Pancreas (tissue), 10 donors: ENCODE data around the gene DLG1. TPM values are rescaled to one million over a fixed set of nuclear protein-coding genes. Genes with fewer than 3 reads are reported as not detected.

Source experiments
- ATAC-seq, 4 donors: fragments of 200-7000 bp; cut with Tn5 transposase; one replicate each; pipeline versions ENCODE4 v1.8.0 to v1.9.1; 2020; ENCODE audit warnings: mild to moderate bottlenecking in 4 of 4, moderate library complexity in 4 of 4
- DNase-seq, 6 donors: peaks; one replicate each; pipeline ENCODE4 v3.0.0-alpha.2; 2020
- FAIRE-seq: peaks from 2 replicates; lab custom pipeline; 2012; peaks lifted over from hg19 to GRCh38; lab: Jason Lieb, UNC
- H3K27ac ChIP-seq, 4 donors: fragments of 200-600 bp; sonication (generic); 1 replicate in 3 of 4; 2 replicates in 1 of 4; pipeline versions ENCODE4 v1.5.0 to v1.8.0; 2020
- H3K27me3 ChIP-seq, 4 donors: fragments of 200-600 bp; one replicate each; pipeline ENCODE4 v1.8.0; 2021
- H3K36me3 ChIP-seq, 3 donors: fragments of 200-600 bp; sonication (generic) in 1 of 3; one replicate each; pipeline versions ENCODE4 v1.5.0 to v1.8.0; 2020 to 2021
- H3K4me1 ChIP-seq, 3 donors: fragments of 200-600 bp; one replicate each; pipeline ENCODE4 v1.8.0; 2021
- H3K4me3 ChIP-seq, 4 donors: fragments of 200-600 bp; sonication (generic) in 2 of 4; one replicate each; pipeline versions ENCODE4 v1.5.0 to v1.8.0; 2020 to 2021
- H3K9me3 ChIP-seq, 4 donors: fragments of 200-600 bp; one replicate each; pipeline ENCODE4 v1.8.0; 2021
- CTCF ChIP-seq, 4 donors: fragments of 200-600 bp; sonication (generic) in 3 of 4; IDR thresholded peaks; one replicate each; pipeline versions ENCODE4 v1.5.0 to v1.8.0; 2021; ENCODE audit warnings: antibody characterized with exemption in 4 of 4
- WGBS, 2 donors: extraction: QIAGEN DNeasy Blood & Tissue Kit; methylation state at CpG; one replicate each; pipeline ENCODE4 v1.1.7; 2013; 5-methylcytosine and 5-hydroxymethylcytosine counted together
- intact Hi-C, 3 donors: fragments of 100-400 bp; cut with DNase I; formaldehyde crosslinking; loops; one replicate each; pipeline versions ENCODE4 v1.11.1 to v1.14.2; 2022
- polyA plus RNA-seq, 2 donors: library from polyadenylated mRNA; stranded (reverse); fragments of 200-250 nt; gene quantifications; one replicate each; pipeline ENCODE4 v1.2.3, GENCODE V29; 2013
- total RNA-seq, 6 donors: library from RNA; stranded (reverse); fragmentation: NEBNext Ultra II Directional in 4 of 6; extraction: Animal tissue kit (Norgen Biotek cat#: 25700) in 4 of 6; gene quantifications; one replicate each; pipeline versions ENCODE4 v1.2.1 to v1.2.4, GENCODE V29; 2021 to 2023
- donor health status: healthy with polysubstance abuse.
- donor health status: DM: no; HTN: no; CAD: no; lungs with moderate emphysema.
- donor health status: DM: no; HTN: no; CAD: no.
- donor health status: control.
- donor health status: control.
- donor health status: Bipolar disorder and iron deficiency.
- donor health status: DM: yes; HTN: yes; CAD: no.
- donor health status: DM: no; HTN: no; CAD: no.
- donor health status: DM: no; HTN: no; CAD: no.
- donor health status: DM: yes; HTN: yes; CAD: no.

The DLG1 gene
- total and polyA plus RNA-seq, 8 donors: 15.9 to 47.9 (median 28.6) TPM

GRCh38 chr3:197234947-197235914 is 63.2 kb downstream of the DLG1 start:
- FAIRE-seq (no peak), ATAC-seq (peak in 3 of 4 donors; percentile 40 to 66 (median 48)), DNase-seq (peak in 1 of 6 donors; percentile 16)
- H3K36me3 ChIP-seq: no peaks in the 10 kb centered on the region
- WGBS, 2 donors: 54% methylated on average over 4 of the region's 4 CpGs
- H3K27ac ChIP-seq: no peak overlapping the region
- intact Hi-C loops: no loop called here
- H3K27me3 ChIP-seq: no peaks in the 10 kb centered on the region
- H3K9me3 ChIP-seq: no peaks in the 10 kb centered on the region
- H3K4me3 ChIP-seq: no peak overlapping the region
- peaks cover 2 to 4% (median 3%) of the 10 kb centered on the region in 3 donors for H3K4me1 ChIP-seq
- no peak for TF ChIP-seq CTCF (IDR thresholded peaks at IDR 0.05)

GRCh38 chr3:197231321-197231720 is 67.1 kb downstream of the DLG1 start:
- intact Hi-C loops: no loop called here
- Histone ChIP-seq H3K9me3 (no peaks in the 10 kb centered on the region), H3K4me3 (no peak overlapping the region), H3K36me3 (no peaks in the 10 kb centered on the region), H3K27ac (no peak overlapping the region), H3K4me1 (peaks cover 12 to 28% (median 17%) of the 10 kb centered on the region in 3 donors), H3K27me3 (no peaks in the 10 kb centered on the region)
- TF ChIP-seq CTCF (IDR thresholded peaks at IDR 0.05): no peak
- FAIRE-seq: no peak
- DNase-seq: no peak
- 98% methylated on average over 7 of the region's 7 CpGs for WGBS, 2 donors
- ATAC-seq: no peak

DNA sequence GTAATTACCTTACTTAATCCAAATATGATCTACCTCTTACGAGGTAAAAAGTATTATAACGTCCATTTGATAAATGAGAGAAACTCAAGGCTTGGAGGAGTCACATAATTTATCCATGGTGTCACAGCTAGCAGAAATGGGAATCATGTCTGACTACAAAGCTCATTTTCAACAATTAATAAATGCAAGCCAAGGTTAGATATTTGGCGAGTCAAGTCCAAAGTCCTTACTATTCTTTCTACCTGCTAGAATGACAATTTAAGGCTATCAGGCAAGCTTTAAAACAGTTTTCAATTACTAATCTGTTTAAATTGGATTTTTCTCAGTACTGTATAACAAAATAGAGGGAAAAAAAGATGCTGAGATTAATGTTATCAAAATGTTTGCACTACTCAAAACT is 68.6 kb downstream of the DLG1 start:
- Histone ChIP-seq H3K4me1 (peaks cover 12 to 28% (median 17%) of the 10 kb centered on the region in 3 donors), H3K27me3 (no peaks in the 10 kb centered on the region), H3K4me3 (no peak overlapping the region), H3K36me3 (no peaks in the 10 kb centered on the region), H3K9me3 (no peaks in the 10 kb centered on the region), H3K27ac (no peak overlapping the region)
- DNase-seq: no peak
- intact Hi-C loops: no loop called here
- no peak for FAIRE-seq
- 12 to 19% methylated on average over 3 of the region's 3 CpGs for WGBS, 2 donors
- TF ChIP-seq CTCF (IDR thresholded peaks at IDR 0.05): no peak
- peak in 3 of 4 donors; percentile 35 to 63 (median 51) for ATAC-seq

- no peak for FAIRE-seq
- no peak for TF ChIP-seq CTCF (IDR thresholded peaks at IDR 0.05)
- H3K27me3 ChIP-seq: no peaks in the 10 kb centered on the region
- no peak overlapping the region for H3K27ac ChIP-seq
- peak in 1 of 4 donors; percentile 18 for ATAC-seq
- no peak overlapping the region for H3K4me3 ChIP-seq
- no peaks in the 10 kb centered on the region for H3K36me3 ChIP-seq
- WGBS, 2 donors: 83 to 93% methylated on average over 1 of the region's 1 CpG
- no peak for DNase-seq
- no peaks in the 10 kb centered on the region for H3K9me3 ChIP-seq
- H3K4me1 ChIP-seq: peaks cover 12 to 28% (median 17%) of the 10 kb centered on the region in 3 donors
- intact Hi-C loops: no loop called here
Observed at GRCh38 chr3:197229178-197229577, 69.2 kb downstream of the DLG1 start.
